A549 (cell line): ENCODE measurements around the gene CAPN2.

Source experiments
- CBX2 ChIP-seq: fragments of 200-600 bp; sonication (generic); IDR thresholded peaks from 2 replicates; pipeline ENCODE4 v1.6.1; 2016; ENCODE audit warnings: low read depth, mild to moderate bottlenecking, borderline replicate concordance
- CTCF ChIP-seq: fragments of >200 bp; sonication (Bioruptor Twin); formaldehyde crosslinking; IDR thresholded peaks from 3 replicates; pipeline ENCODE4 v1.5.1; 2016
- E2F6 ChIP-seq: IDR thresholded peaks from 2 replicates; pipeline ENCODE4 v1.6.1; 2012; ENCODE audit warnings: low read depth, borderline replicate concordance
- ESRRA ChIP-seq: fragments of 150-350 bp; IDR thresholded peaks from 2 replicates; pipeline ENCODE4 v1.6.1; 2014; ENCODE audit warnings: mild to moderate bottlenecking, low read length, borderline replicate concordance
- HMGXB4 ChIP-seq: fragments of 250-450 bp; sonication (Bioruptor Pico); IDR thresholded peaks from 2 replicates; pipeline ENCODE4 v1.5.0; 2021; ENCODE audit warnings: mild to moderate bottlenecking, moderate library complexity, borderline replicate concordance
- MAX ChIP-seq: IDR thresholded peaks from 2 replicates; pipeline ENCODE4 v1.6.1; 2012
- POLR2A ChIP-seq: IDR thresholded peaks from 2 replicates; pipeline ENCODE4 v1.6.1; 2012; ENCODE audit warnings: mild to moderate bottlenecking, low read length
- RAD21 ChIP-seq, 2 experiments: fragments of >200 bp in 1 of 2; sonication (Bioruptor Twin) in 1 of 2; formaldehyde crosslinking in 1 of 2; IDR thresholded peaks in 1 of 2; conservative IDR thresholded peaks in 1 of 2; 2 replicates in 1 of 2; 3 replicates in 1 of 2; pipeline ENCODE4 v1.6.1; 2012 to 2018; ENCODE audit warnings: inconsistent platforms in 1 of 2
- ZNF302 ChIP-seq: fragments of 250-450 bp; sonication (Bioruptor Pico); IDR thresholded peaks from 2 replicates; pipeline ENCODE4 v1.9.0; 2021; ENCODE audit warnings: inconsistent platforms, mild to moderate bottlenecking, moderate library complexity

- TF ChIP-seq ZNF302 (CRISPR knock-in tag): no peak
- TF ChIP-seq E2F6: no peak
- no peak for TF ChIP-seq ESRRA
- TF ChIP-seq CTCF: no peak
- TF ChIP-seq POLR2A: no peak
- no peak for TF ChIP-seq RAD21 (conservative IDR thresholded peaks at IDR 0.05 in 1 of 2, IDR thresholded peaks at IDR 0.05 in 1 of 2)
- TF ChIP-seq CBX2: no peak
- TF ChIP-seq MAX: no peak
- TF ChIP-seq HMGXB4 (CRISPR knock-in tag): no peak
These were observed 68.6 kb downstream of the CAPN2 start for GRCh38 chr1:223780949-223781348.
